Cortex of kidney (tissue), 1 donor: ENCODE results near the gene FSTL1.

ENCODE experiments used
- DNase-seq: peaks from one replicate; lab custom pipeline; 2025; lab: John Stamatoyannopoulos, UW

FSTL1 gene, protein sequence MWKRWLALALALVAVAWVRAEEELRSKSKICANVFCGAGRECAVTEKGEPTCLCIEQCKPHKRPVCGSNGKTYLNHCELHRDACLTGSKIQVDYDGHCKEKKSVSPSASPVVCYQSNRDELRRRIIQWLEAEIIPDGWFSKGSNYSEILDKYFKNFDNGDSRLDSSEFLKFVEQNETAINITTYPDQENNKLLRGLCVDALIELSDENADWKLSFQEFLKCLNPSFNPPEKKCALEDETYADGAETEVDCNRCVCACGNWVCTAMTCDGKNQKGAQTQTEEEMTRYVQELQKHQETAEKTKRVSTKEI

DNA sequence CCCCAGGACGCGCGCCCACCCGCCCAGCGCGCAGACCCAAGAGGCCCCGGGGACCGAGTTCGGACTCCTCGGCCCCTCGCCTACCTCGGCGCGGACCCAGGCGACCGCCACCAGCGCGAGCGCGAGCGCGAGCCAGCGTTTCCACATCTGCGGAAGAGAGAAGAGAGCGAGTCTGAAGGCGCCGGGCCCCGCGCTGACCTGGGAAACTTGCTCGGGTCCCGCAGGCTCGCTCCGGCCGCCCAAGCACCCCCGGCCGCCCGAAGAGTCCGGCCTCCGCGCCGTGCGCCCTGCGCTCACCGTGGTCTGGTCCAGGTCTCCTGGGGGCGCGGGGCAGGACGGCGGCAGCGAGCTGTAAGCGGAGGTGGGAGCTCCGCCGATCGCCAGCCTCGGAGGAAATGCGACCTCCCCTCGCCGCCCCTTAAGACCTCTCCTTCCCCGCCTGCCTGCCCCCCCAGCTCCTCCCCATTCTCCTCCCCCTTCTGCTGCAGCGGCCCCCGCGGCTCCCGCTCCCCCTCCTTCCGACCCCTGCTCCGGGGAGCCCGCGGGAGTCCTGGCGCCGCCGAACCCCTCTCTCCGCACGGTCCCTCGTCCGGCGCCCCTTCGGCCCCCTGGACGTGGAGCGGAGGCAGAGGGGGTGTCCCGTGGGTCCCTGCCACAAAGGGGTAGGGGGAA is at the start of gene FSTL1:
Gene FSTL1, minus strand, starts transcription at position 393 of the 672 bp plus-strand sequence. Its CDS starts 246 bp downstream, at position 147.
- no peak for DNase-seq

DNA sequence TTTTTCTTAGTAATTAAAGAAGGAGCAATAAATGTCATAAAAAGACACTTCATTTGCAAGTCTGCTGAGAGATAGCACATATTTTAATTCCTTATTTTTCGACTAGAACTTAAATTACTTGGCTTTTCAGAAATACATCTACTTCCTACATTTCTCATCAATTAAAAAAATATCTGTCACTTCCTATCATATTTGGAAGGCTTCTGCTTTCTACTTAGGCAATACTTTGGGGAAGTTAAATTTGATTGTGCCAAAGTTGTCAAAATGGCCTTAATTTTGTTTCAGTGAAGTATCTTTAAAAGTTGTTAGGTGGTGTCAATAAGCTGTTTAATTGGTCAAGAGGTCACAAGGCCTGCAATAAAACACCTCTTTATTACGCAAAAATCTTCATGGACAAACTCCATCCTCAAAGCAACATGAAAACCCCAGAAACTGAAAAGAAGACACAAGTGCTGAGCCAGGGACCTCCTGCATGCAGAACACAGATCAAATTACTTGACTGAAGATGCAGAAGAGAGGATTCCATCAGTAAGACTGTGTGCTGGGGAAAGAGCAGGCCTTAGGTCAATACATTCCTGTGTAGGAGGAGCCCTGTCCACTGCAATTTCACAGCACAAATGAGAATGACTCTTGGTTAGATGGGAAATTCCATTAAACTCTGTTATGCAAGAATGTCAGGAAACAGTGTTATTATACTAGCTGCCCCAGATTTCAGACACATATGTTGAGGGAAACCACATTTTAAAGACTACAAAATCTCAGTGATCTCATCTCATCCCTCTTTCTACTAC is 48.0 kb upstream of the FSTL1 start:
- DNase-seq = no peak

DNA sequence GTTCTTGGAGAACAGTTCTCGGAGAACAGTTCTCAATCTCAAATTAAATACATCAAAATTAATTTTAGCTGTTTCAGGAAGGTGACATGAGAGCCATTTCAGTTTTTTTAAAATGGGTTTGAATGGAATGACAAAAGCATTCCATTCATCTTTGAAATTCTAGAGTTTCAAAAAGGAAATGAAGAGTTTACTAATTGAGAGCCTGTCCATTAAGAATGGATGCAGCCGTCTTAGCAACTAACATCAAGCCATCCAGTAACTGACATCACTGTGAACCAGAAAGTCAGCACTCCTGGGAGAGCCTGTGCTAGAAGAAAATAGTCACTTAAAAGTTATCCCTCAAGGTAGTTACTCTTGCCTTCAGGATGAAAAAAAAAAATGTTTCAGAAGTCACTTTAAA is 47.0 kb upstream of the FSTL1 start:
- DNase-seq = no peak

DNA sequence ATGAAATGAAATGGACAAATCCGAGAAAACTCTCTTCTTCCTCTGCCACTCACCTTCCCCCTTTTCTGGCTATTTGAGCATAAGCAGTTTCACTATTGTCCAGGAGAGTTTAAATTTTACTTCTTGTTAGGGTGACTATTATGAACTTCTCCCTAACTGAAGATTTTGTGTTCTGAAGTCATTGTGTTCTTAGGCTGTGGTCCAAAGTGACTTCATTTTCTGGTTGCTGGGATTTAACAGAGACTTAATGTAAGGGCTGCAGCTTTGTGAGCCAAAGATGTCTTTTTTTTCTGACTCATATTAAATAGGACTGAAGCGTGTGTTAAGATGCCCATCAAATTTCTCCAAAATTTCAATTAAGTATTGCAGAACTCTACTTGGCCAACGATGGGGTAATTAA is 46.5 kb upstream of the FSTL1 start:
- no peak for DNase-seq

DNA sequence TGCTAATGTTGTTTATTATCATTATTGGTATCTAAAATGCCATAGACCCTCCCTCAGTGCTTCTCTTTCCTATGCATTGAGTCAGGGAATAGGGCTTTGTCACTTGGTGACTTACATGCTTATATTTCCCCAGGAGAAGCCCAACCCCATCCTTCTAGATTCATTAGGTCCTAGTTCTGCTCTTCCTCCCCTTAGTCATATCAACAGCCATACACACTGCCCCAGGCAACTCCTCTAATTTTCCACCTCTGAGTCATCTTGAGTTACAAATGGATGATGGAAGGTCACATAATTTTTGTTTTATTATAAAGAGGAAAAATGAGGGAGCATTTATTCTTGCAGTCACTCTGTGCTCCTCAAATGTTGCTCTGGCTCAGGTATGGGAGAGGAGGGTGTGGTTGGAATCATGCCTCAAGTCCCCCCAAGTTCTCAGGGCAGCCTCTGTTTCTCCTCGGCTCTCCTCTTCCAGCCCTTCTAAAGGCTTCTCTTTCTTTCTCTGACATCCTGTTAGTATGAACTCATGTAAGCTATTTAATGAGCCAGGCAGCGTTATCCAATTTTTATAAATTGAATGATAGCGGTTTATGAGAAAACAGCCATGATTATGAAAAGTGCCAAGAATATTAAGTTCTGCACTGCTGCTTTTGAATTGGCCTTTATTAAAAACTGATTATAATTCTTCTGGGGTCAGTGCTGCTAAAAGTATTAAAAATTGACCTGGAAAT is 45.6 kb upstream of the FSTL1 start:
- DNase-seq = no peak

DNA sequence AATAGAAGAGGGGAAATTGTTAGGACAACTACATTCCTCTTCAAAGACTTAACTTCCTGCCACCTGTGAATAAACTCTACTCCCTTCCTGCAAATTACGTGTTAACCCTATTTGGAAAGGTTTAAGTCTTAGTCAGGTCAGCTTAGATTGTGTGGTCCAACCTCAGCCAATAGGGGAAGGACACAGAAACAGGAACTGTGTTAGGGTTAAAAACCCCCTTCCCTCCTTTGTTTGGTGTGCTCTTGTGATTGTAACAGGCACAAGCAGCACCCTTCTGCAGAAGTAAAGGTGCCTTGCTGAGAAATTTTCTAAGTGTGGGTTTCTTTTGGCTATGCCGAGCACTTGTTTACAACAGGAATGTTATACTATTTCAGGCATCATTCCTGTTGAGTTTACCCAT is 45.0 kb upstream of the FSTL1 start:
- DNase-seq = no peak

DNA sequence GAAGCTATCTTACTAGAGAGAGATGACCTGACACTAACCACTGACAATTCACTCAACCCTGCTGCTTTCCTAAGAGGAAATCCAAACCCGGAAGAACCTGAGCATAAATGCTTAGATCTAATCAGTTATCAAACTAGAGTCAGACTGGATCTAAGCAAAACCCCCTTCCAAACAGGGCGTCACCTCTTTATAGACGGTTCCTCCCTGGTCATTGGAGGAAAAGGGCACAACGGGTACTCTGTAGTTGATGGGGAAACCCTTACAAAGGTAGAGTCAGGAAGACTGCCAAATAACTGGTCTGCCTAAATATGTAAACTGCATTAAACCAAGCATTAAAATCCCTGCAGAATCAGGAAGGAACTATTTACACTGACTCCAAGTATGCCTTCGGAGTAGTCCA is 41.3 kb upstream of the FSTL1 start:
- DNase-seq = no peak

DNA sequence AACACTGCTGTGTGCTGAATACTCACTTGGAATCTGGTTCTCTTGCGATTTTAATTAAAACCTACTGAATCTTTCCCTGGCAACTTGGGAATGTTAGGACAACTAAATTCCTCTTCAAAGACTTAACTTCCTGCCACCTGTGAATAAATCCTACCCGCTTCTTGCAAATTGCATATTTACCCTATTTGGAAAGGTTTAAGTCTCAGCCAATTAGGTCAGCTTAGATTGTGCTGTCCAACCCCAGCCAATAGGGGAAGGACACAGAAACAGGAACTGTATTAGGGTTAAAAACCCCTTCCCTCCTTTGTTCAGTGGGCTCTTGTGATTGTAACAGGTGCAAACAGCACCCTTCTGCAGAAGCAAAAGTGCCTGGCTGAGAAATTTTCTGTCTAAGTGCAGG is 38.6 kb upstream of the FSTL1 start:
- no peak for DNase-seq

DNA sequence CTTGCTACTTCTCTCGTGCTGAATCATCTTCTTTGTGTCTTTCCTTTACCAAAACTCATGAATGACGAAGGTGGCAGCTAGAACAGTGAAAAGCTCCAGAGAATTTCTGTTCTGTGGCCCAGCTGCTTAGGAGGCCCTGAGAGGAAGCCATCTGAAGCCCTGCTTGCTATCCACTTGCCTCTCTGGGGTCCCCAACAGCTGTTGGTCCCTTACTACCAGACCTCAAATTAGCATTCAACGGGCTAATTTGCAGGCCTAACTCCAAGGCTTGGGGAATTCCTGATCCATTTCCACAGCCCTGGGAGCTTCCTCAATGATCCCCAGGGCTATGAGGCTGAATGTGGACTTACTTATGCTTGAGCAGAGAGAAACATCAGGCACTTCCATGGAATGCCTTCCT is 37.5 kb upstream of the FSTL1 start:
- no peak for DNase-seq

DNA sequence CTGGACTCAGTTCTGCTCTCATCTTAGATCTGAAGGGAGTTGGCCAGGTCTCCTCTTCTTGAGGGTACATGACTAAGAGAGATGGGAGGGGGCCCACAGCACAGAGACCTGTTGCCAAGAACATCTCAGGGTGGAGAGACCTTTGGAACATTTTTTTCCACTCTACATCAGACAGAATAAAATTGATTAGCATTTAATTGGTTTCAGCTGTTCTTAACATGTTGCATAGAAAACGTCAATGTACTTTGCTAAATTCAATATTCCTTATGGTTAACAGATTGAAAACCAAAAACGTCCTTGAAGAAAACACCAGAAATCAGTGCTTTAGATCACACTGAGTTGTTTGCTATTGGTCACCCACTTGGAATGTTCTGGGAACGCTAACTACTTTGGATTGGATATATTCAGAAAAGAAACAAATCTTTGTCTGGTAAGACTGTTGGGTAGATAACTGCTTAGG is 36.4 kb upstream of the FSTL1 start:
- DNase-seq = no peak

DNA sequence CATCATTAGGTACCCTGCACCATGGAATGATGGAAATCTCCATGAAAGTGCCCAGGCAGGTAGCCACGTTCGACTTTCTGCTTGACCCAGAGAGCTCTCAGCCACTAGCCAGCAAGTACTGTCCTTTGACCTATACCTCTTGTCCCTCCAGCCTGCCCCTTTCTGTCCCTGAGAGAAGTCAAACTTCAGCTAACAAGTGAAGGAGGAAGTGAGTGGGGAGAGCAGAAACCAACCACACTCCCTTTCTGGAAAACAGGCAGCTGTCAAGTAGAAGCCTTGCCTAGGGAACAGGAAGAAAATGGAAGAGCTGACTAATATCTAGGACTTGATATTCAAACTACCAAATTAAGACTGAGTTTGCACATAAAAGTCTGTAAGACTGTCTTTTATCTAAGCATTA is 30.3 kb upstream of the FSTL1 start:
- no peak for DNase-seq

DNA sequence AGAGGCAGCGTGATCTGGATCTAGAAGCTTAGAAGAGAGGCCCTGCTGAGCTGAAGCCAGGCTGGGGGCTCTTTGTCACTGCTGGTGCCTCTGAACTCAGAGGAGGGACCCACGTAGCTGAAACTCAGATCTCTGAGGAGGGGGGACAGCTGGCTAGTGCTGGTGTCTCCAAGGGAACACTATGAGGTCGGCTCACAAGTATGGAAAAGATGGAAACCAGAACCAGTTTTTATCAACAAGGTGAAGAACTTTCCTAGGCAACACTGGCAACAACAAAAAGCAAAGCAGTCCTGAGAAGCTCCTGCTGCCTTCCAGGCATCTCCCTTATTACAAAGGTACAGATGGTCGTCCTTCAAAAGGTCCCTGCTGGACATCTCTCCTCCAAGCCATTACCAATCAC is 27.0 kb upstream of the FSTL1 start:
- DNase-seq = no peak

DNA sequence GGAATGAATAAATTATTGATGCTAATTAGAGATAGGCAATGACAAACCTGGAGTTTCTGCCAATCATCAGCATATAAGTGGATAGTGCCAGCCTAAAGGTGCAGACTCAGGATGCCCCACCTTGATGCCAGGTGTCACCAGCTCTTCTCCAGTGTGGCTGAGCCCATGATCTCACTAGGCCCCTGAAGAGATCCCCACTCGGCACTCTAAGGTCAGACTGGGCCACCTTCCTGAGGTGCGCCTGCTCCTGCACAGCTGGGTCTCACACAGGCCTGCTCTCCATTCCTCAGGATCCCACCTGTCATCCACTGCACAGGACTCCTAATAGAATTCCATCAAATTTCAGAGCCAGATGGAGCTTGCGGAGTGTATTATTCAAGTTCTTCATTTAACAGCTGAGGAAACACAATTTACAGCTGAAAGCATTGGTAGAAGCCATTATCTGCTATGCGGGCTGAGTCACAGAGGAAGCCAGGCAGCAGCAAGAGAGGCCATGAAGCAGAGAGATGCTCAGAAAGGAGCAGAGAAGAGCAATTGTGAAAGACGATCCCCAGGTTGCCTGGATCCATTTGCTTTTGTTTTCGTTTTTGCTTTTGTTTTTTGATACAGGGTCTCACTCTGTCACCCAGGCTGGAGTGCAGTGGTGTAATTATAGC is 25.1 kb upstream of the FSTL1 start:
- no peak for DNase-seq

DNA sequence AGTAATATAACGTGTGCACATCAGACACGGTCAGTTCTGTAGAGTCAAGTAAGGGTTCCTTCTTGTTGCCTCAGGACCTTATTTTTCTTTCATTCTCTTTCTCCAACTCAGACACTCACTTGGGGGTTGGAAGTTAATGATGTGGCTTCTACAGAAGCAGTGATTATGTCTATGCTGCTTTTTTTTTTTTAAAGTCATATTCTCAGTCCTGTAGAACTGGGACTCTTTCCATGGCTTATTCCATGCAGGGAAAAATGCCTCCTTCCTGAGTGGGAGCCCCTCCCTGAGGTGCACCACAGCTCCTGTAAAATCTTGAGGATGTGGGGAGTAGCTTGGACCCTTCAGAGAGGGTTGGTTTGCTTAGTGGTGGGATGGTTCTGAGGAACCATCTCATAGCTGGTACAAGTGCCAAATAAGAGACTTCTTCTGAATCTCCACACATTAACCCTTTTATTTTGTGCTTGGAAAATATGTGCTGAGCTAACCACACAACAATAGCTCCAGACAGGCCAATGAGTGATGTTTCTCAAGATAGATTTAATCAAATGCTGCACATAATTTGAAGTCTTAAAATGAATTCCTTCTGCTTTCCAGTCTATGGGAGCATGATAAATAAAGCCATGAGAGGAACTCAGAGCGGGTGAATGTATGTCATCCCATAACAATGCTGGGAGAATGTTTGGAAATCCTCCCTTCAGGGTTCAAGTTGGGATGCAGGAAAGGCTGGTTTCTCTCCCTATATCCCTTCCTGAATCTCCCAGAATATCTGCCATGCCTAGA is 23.3 kb upstream of the FSTL1 start:
- DNase-seq = no peak

DNA sequence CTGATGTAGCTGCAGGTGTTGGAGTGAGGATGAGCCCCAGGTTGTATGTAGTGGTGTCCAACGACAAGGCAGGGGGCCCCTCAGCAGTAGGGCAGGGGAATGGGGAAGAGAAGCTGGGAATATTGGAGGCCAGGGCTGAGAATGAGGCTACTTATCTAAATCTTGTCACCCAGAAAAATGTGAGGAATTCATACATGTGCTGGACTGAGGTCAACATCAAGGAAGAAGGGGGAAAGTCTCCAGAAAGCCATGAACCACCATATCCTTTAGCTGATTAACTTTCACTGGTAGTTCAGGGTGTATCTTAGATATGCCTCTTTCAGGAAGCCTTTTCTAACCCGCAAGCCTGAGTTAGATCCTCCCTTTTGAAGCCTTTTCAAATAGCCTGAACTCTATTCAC is 22.6 kb upstream of the FSTL1 start:
- DNase-seq = no peak

DNA sequence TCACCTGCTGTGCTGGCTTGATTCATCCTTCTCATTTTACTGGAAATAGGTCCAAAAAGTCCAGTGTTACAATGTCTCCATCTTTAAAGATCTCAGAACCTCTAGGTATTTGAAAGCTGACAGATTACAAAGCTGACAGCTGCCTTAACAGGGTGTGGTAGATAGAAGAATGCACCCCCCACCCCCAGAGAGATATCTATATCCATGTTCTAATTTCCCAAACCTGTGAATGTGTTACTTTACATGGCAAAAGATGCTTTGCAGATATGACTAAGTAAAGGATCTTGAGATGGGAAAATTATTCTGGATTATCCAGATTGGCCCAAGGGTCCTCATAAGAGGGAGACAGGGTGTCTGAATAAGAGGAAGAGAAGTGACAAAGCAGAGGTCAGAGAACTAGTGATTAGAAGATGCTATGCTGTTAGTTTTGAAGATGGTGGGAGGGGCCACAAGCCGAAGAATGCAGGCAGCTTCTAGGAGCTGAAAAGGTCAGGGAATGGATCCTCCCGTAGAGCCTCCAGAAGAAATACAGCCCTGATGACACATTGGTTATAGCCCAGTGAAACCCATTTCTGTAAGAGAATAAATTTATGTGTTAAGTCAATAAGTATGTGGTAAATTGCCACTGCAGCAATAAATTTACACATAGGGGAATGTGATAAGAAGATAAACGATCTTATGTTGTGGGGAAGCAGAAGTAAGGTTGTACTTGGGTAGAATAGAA is 21.5 kb upstream of the FSTL1 start:
- no peak for DNase-seq

DNA sequence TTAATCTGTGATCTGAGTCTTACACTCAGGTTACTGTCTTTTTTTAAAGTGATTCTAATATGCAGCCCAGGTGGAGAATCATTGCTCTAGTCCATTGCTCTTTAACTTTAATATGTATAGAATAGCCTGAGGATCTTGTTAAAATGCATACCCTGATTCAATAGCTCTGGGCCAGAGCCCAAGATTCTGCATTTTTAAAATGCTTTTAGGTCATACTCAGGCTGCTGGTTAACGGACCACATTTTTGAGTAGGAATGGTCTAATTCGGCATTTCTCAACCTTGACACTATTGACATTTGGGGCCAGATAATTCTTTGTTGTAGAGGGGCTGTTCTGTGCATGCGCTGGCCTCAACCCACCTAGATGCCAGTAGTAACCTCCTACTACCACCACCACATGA is 20.9 kb upstream of the FSTL1 start:
- DNase-seq = no peak

DNA sequence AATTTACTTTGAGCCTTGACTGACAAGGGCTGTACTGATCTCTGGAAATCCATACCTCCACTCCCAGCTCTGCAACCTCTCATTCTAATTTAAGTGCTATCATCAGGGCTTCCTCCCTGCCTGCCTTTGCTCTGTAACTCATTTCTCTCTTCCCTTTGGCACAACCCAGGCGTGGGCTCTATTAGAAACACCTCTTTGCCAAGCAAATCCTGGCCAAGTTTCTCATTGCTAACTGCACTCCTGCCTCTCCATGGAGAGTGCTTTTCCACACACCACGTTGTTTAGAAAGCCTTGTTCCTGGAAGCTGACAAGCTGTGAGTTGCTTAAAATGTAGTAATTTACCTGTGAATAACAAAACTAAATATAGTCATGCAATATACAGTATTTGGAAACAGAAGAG is 20.1 kb upstream of the FSTL1 start:
- no peak for DNase-seq

DNA sequence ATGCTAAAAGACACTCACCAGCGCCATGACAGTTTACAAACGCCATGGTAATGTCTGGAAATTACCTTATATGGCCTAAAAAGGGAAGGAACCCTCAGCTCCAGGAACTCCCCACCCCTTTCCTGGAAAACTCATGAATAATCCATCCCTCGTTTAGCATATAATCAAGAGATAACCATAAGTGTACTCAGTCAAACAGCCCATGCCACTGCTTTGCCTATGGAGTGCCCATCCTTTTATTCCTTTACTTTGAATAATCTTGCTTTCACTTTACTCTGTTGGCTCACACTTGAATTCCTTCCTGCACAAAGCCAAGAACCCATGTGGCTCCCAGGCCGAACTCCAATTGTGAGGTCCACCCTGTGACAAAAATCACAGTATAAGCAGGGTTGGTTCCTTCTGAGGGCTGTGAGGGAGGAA is 19.1 kb upstream of the FSTL1 start:
- no peak for DNase-seq

DNA sequence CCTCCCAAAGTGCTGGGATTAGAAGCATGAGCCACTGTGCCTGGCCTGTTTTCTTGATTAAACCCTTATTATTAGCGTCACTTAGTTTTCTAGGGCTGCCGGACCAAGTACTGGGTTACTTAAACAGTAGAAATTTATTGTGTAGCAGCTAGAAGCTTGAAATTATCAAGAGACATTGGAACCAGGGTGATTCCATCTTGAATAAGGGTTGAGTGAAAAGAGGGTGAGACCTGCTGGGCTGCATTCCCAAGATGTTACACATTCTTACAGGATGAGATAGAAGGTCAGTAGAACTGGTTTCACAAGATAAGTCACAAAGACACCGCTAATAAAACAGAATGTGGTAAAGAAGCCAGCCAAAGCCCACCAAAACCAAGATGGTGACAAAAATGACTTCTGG is 18.6 kb upstream of the FSTL1 start:
- no peak for DNase-seq
